Measurements from ENCODE around the gene ZCWPW1. TPM values are rescaled to one million over a fixed set of nuclear protein-coding genes. Genes with fewer than 3 reads are reported as not detected.

Gene ZCWPW1
- total and polyA plus RNA-seq, 10 of the 15 experiments (the other 5 are each of a cell fraction or from before 2014, with no cell fraction given), result 1.3 to 4.4 (median 3.7) TPM

DNA sequence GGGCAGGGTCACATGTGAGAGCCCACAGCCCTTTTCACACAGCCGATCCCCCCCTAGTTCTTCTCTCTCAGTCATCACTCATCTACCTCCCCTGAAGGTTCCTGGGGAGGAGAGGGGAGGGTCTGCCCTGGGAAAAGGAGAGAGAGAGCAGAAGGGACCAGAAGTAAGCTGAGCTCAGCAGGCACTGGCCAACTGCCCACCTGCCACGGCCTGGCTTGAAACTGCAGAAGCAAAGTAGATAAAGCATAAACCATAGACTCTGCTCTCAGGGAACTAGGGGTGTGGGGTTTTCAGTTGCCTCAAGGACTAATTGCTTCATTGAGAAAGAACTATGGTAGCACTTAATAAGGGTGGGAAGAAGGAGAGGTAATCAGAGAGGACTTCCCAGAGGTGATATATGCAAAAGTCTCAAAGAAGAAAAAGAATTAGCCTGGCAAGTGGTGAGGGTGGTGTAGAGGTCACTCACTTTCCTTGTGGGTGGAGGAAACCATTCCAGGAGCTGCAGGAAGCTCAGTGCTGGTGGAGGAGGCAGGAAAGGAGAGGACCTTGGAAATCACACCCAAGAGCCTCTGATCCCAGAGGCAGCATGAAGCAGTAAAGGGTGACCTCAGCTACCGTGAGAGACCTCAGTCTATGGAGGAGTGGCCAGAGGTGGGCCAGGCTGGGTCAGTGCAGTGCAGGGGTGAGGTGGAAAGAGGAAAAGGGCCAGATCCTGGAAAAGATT is 38.1 kb downstream of the ZCWPW1 start:
- 43% methylated on average over 3 of the region's 3 CpGs for WGBS (ENCODE audit: insufficient coverage, insufficient replicate concordance, low lambda C conversion rate, missing lambda C conversion rate)
- ChIA-PET SMC1A (ENCODE audit: uncharacterized antibody, unreplicated experiment) (interaction anchor here (0.8 to 1.3 kb wide), 3 partner anchors 8 to 17 kb away, joined by 3 to 6 read pairs (median 4); no protein-coding TSS in a partner anchor), POLR2A (interaction anchor here (0.6 to 1.8 kb wide), 2 partner anchors 14 to 16 kb away, joined by 3 to 5 read pairs; no protein-coding TSS in a partner anchor), CTCF (interaction anchor here (1.4 to 1.7 kb wide), 2 partner anchors 17 kb away, joined by 5 to 11 read pairs; no protein-coding TSS in a partner anchor), RAD21 (ENCODE audit: unreplicated experiment) (no interaction called here)
- Histone ChIP-seq H3K4me2 (ENCODE audit: control insufficient read depth, insufficient read depth) (no peak overlapping the region), H3K27ac (ENCODE audit: control insufficient read depth, insufficient read depth) (no peak overlapping the region), H3K4me1 (ENCODE audit: control insufficient read depth, insufficient read depth, low read length) (peaks cover 16% of the 10 kb centered on the region), H3K4me3 (no peak overlapping the region), H4K20me1 (ENCODE audit: control insufficient read depth, insufficient read depth) (no peaks in the 10 kb centered on the region), H2AFZ (ENCODE audit: control insufficient read depth, low read depth, low read length) (no peak overlapping the region), H3K27me3 (replicated peaks in 1 of 2; ENCODE audit: control insufficient read depth in 2 of 2, insufficient read depth in 2 of 2, low read length in 1 of 2) (no peaks in the 10 kb centered on the region), H3K79me2 (ENCODE audit: control insufficient read depth, insufficient read depth, low read length) (no peaks in the 10 kb centered on the region), H3K36me3 (ENCODE audit: control insufficient read depth in 2 of 2, insufficient read depth in 2 of 2, low read length in 1 of 2) (peaks cover 0 to 2% of the 10 kb centered on the region in 2 experiments; a peak in 2 of 4 replicates), H3K9ac (ENCODE audit: control insufficient read depth, insufficient read depth, low read length) (no peak overlapping the region), H3K9me3 (replicated peaks; ENCODE audit: control insufficient read depth, insufficient read depth, low read length) (no peaks in the 10 kb centered on the region)
- DNase-seq (ENCODE audit: low read depth, low spot score) (no peak), ATAC-seq (no peak), FAIRE-seq (no peak)
- no TSS peak for BruUV-seq (replicated peaks)
- intact Hi-C loops (cut with micrococcal nuclease; ENCODE audit: unreplicated experiment), result no loop called here
- in situ Hi-C loops (cut with MboI), result no loop called here
- TF ChIP-seq CHD1 (IDR thresholded peaks at IDR 0.05; ENCODE audit: low read depth, low read length) (no peak), MTA2 (IDR thresholded peaks at IDR 0.05; ENCODE audit: low read depth) (no peak), PAX8 (IDR thresholded peaks at IDR 0.05) (no peak), YBX1 (IDR thresholded peaks at IDR 0.05) (no peak), TCF7 (IDR thresholded peaks at IDR 0.05; ENCODE audit: borderline replicate concordance) (no peak), HCFC1 (IDR thresholded peaks at IDR 0.05; ENCODE audit: low read length) (no peak), CREB1 (IDR thresholded peaks at IDR 0.05; ENCODE audit: low read depth) (no peak), POLR2A (IDR thresholded peaks at IDR 0.05; ENCODE audit: low read depth, low read length) (no peak), RAD21 (IDR thresholded peaks at IDR 0.05; ENCODE audit: insufficient read depth, low read depth, low read length) (no peak), KLF5 (IDR thresholded peaks at IDR 0.05; ENCODE audit: partially characterized antibody) (no peak)
- TF ChIP-seq, protein P1, sequence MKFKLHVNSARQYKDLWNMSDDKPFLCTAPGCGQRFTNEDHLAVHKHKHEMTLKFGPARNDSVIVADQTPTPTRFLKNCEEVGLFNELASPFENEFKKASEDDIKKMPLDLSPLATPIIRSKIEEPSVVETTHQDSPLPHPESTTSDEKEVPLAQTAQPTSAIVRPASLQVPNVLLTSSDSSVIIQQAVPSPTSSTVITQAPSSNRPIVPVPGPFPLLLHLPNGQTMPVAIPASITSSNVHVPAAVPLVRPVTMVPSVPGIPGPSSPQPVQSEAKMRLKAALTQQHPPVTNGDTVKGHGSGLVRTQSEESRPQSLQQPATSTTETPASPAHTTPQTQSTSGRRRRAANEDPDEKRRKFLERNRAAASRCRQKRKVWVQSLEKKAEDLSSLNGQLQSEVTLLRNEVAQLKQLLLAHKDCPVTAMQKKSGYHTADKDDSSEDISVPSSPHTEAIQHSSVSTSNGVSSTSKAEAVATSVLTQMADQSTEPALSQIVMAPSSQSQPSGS (IDR thresholded peaks at IDR 0.05; ENCODE audit: low read length), result no peak
- TF ChIP-seq, protein P2, sequence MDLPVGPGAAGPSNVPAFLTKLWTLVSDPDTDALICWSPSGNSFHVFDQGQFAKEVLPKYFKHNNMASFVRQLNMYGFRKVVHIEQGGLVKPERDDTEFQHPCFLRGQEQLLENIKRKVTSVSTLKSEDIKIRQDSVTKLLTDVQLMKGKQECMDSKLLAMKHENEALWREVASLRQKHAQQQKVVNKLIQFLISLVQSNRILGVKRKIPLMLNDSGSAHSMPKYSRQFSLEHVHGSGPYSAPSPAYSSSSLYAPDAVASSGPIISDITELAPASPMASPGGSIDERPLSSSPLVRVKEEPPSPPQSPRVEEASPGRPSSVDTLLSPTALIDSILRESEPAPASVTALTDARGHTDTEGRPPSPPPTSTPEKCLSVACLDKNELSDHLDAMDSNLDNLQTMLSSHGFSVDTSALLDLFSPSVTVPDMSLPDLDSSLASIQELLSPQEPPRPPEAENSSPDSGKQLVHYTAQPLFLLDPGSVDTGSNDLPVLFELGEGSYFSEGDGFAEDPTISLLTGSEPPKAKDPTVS (IDR thresholded peaks at IDR 0.05; ENCODE audit: low read depth, low read length), result no peak
- TF ChIP-seq, protein P3, sequence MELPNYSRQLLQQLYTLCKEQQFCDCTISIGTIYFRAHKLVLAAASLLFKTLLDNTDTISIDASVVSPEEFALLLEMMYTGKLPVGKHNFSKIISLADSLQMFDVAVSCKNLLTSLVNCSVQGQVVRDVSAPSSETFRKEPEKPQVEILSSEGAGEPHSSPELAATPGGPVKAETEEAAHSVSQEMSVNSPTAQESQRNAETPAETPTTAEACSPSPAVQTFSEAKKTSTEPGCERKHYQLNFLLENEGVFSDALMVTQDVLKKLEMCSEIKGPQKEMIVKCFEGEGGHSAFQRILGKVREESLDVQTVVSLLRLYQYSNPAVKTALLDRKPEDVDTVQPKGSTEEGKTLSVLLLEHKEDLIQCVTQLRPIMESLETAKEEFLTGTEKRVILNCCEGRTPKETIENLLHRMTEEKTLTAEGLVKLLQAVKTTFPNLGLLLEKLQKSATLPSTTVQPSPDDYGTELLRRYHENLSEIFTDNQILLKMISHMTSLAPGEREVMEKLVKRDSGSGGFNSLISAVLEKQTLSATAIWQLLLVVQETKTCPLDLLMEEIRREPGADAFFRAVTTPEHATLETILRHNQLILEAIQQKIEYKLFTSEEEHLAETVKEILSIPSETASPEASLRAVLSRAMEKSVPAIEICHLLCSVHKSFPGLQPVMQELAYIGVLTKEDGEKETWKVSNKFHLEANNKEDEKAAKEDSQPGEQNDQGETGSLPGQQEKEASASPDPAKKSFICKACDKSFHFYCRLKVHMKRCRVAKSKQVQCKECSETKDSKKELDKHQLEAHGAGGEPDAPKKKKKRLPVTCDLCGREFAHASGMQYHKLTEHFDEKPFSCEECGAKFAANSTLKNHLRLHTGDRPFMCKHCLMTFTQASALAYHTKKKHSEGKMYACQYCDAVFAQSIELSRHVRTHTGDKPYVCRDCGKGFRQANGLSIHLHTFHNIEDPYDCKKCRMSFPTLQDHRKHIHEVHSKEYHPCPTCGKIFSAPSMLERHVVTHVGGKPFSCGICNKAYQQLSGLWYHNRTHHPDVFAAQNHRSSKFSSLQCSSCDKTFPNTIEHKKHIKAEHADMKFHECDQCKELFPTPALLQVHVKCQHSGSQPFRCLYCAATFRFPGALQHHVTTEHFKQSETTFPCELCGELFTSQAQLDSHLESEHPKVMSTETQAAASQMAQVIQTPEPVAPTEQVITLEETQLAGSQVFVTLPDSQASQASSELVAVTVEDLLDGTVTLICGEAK (IDR thresholded peaks at IDR 0.05; ENCODE audit: borderline replicate concordance), result no peak
- TF ChIP-seq, protein P4, sequence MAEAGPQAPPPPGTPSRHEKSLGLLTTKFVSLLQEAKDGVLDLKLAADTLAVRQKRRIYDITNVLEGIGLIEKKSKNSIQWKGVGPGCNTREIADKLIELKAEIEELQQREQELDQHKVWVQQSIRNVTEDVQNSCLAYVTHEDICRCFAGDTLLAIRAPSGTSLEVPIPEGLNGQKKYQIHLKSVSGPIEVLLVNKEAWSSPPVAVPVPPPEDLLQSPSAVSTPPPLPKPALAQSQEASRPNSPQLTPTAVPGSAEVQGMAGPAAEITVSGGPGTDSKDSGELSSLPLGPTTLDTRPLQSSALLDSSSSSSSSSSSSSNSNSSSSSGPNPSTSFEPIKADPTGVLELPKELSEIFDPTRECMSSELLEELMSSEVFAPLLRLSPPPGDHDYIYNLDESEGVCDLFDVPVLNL (IDR thresholded peaks at IDR 0.05; ENCODE audit: low read depth, low read length), result no peak
- TF ChIP-seq, protein P5, sequence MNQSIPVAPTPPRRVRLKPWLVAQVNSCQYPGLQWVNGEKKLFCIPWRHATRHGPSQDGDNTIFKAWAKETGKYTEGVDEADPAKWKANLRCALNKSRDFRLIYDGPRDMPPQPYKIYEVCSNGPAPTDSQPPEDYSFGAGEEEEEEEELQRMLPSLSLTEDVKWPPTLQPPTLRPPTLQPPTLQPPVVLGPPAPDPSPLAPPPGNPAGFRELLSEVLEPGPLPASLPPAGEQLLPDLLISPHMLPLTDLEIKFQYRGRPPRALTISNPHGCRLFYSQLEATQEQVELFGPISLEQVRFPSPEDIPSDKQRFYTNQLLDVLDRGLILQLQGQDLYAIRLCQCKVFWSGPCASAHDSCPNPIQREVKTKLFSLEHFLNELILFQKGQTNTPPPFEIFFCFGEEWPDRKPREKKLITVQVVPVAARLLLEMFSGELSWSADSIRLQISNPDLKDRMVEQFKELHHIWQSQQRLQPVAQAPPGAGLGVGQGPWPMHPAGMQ (IDR thresholded peaks at IDR 0.05; ENCODE audit: borderline replicate concordance), result no peak
